K562 (cell line): ENCODE measurements around the gene VDR. TPM values are rescaled to one million over a fixed set of nuclear protein-coding genes. Genes with fewer than 3 reads are reported as not detected.

Experiments
- FOSL1 ChIP-seq: fragments of 200-800 bp; sonication (Bioruptor generic); conservative IDR thresholded peaks from 2 replicates; pipeline ENCODE4 v1.6.1; 2016; ENCODE audit warnings: missing genetic modification characterization, missing compliant biosample characterization
- HMG20B ChIP-seq: fragments of 250-450 bp; sonication (Bioruptor Pico); IDR thresholded peaks from 2 replicates; pipeline ENCODE4 v1.5.0; 2021; ENCODE audit warnings: mild to moderate bottlenecking
- KLF16 ChIP-seq: IDR thresholded peaks from 2 replicates; pipeline ENCODE4 v1.6.1; 2016; ENCODE audit warnings: antibody characterized with exemption
- MAZ ChIP-seq, 2 experiments: fragments of 450-650 bp in 1 of 2; sonication (generic) in 1 of 2; formaldehyde crosslinking; IDR thresholded peaks in 1 of 2; conservative IDR thresholded peaks in 1 of 2; 2 replicates each; pipeline versions ENCODE4 v1.4.0 to v1.5.0; 2020; ENCODE audit warnings: mild to moderate bottlenecking in 1 of 2, missing genetic modification reagents in 1 of 2
- RFX1 ChIP-seq: fragments of 450-650 bp; IDR thresholded peaks from 2 replicates; pipeline ENCODE4 v1.6.1; 2016; ENCODE audit warnings: mild to moderate bottlenecking, moderate library complexity
- SMAD3 ChIP-seq: fragments of 450-650 bp; formaldehyde crosslinking; conservative IDR thresholded peaks from 2 replicates; pipeline ENCODE4 v1.4.0; 2020; ENCODE audit warnings: mild to moderate bottlenecking
- SNIP1 ChIP-seq: fragments of 450-650 bp; IDR thresholded peaks from 2 replicates; pipeline ENCODE4 v1.7.1; 2017; ENCODE audit warnings: low read depth, mild to moderate bottlenecking
- ZNF24 ChIP-seq: fragments of 450-650 bp; IDR thresholded peaks from 2 replicates; pipeline ENCODE4 v1.6.1; 2016
- ZNF263 ChIP-seq: sonication (generic); formaldehyde crosslinking; IDR thresholded peaks from 2 replicates; pipeline ENCODE4 v1.8.0; 2022; ENCODE audit warnings: mild to moderate bottlenecking, missing genetic modification reagents, borderline replicate concordance
- ZNF274 ChIP-seq: IDR thresholded peaks from 2 replicates; pipeline ENCODE4 v1.6.1; 2011; ENCODE audit warnings: low read depth, mild to moderate bottlenecking, low read length, moderate library complexity, borderline replicate concordance
- polyA plus RNA-seq, 8 experiments: library from polyadenylated mRNA; depleted of rRNA in 4 of 8; stranded (reverse) in 5 of 8; unstranded in 3 of 8; fragments of >200 nt; fragmentation: Nextera tagmentation in 2 of 8; fragmentation: Illumina TruSeq in 1 of 8; extraction: Ambion mirVana in 2 of 8; extraction: Trizol in 1 of 8; gene quantifications; 2 replicates each; pipeline versions ENCODE4 v1.2.1 to v1.2.3, GENCODE V29; 2011 to 2014; ENCODE audit warnings: inconsistent platforms in 1 of 8, missing spikeins in 1 of 8
- total RNA-seq, 7 experiments: library from RNA; depleted of rRNA in 6 of 7; stranded (reverse); fragments of >200 nt in 6 of 7; fragmentation: Illumina TruSeq in 2 of 7; extraction: Trizol in 2 of 7; gene quantifications; 2 replicates each; pipeline versions ENCODE4 v1.2.1 to v1.2.3, GENCODE V29; 2011 to 2021; ENCODE audit warnings: low replicate concordance in 1 of 7
- TF ChIP-seq, protein P1 (sequence below): sonication (generic); formaldehyde crosslinking; IDR thresholded peaks from 2 replicates; pipeline ENCODE4 v1.8.1; 2023; ENCODE audit warnings: mild to moderate bottlenecking, missing genetic modification reagents, moderate library complexity
- TF ChIP-seq, protein P2 (sequence below), 2 experiments: fragments of 450-650 bp in 1 of 2; sonication (generic) in 1 of 2; formaldehyde crosslinking in 1 of 2; IDR thresholded peaks in 1 of 2; conservative IDR thresholded peaks in 1 of 2; 2 replicates each; pipeline versions ENCODE4 v1.6.1 to v1.8.1; 2016 to 2023; ENCODE audit warnings: mild to moderate bottlenecking in 2 of 2, moderate library complexity in 2 of 2, inconsistent platforms in 1 of 2, missing genetic modification reagents in 1 of 2
- TF ChIP-seq, protein P3 (sequence below): fragments of 450-650 bp; formaldehyde crosslinking; IDR thresholded peaks from 2 replicates; pipeline ENCODE4 v1.4.0; 2020; ENCODE audit warnings: mild to moderate bottlenecking, moderate library complexity
- TF ChIP-seq, protein P4 (sequence below): fragments of 450-650 bp; formaldehyde crosslinking; IDR thresholded peaks from 2 replicates; pipeline ENCODE4 v1.4.0; 2020; ENCODE audit warnings: mild to moderate bottlenecking, moderate library complexity
- TF ChIP-seq, protein P5 (sequence below): sonication (generic); formaldehyde crosslinking; IDR thresholded peaks from 2 replicates; pipeline ENCODE4 v1.8.0; 2022; ENCODE audit warnings: missing genetic modification reagents, mild to moderate bottlenecking, moderate library complexity, borderline replicate concordance
- TF ChIP-seq, protein P6 (sequence below): fragments of 450-650 bp; formaldehyde crosslinking; IDR thresholded peaks from 2 replicates; pipeline ENCODE4 v1.4.0; 2022; ENCODE audit warnings: missing genetic modification characterization
- TF ChIP-seq, protein P7 (sequence below): fragments of 450-650 bp; IDR thresholded peaks from 2 replicates; pipeline ENCODE4 v1.6.1; 2016; ENCODE audit warnings: missing biosample characterization, missing genetic modification characterization

The VDR gene
- total and polyA plus RNA-seq, 9 of the 15 experiments (the other 6 are each of a cell fraction or from before 2014, with no cell fraction given), result 0.61 to 4.8 (median 2.0) TPM

DNA sequence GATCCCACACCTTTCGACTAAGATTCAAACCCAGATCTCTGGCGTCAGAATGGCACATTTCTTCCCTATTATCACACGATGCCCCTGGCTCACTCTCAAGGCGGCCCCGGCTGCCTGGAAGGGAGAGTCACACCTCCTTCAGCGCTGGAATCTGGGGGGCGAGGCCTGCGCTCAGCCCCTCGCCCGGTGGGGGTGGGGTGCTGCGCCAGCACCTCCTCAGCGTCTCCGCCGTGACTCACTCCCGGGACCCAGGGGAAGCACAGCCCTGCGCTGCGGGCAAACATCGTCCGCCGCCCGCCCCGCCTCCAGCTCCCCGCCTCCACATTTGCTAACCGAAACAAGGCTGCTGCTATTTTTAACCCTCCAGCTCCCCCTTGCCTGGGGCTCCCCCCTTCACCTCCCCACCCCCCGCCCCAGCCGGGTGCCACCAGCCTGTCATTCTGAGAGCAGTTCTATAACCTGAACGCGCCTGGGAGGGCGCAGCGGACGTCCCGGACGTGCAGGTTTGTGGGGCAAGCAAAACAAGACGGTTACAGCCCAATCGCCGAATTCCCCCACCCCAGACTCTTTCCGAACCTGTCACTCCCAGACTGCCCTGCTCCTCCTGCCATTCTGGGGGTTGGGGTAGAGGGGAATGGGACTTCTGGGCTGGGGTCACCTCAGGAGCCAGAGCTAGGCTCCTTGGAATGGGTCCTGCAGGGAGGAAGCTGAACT lies 91.8 kb downstream of the VDR start (continued):
- TF ChIP-seq, protein P1, sequence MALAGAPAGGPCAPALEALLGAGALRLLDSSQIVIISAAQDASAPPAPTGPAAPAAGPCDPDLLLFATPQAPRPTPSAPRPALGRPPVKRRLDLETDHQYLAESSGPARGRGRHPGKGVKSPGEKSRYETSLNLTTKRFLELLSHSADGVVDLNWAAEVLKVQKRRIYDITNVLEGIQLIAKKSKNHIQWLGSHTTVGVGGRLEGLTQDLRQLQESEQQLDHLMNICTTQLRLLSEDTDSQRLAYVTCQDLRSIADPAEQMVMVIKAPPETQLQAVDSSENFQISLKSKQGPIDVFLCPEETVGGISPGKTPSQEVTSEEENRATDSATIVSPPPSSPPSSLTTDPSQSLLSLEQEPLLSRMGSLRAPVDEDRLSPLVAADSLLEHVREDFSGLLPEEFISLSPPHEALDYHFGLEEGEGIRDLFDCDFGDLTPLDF (CRISPR knock-in tag), result no peak
- TF ChIP-seq RFX1 (no peak), SNIP1 (no peak), HMG20B (CRISPR knock-in tag) (no peak), FOSL1 (tag) (peak; percentile 91), KLF16 (0 out of 2 replicates have a peak, but pooled peaks have one; percentile 47), ZNF274 (no peak), SMAD3 (CRISPR knock-in tag) (no peak), ZNF24 (no peak), MAZ (CRISPR knock-in tag; conservative IDR thresholded peaks at IDR 0.05 in 1 of 2, IDR thresholded peaks at IDR 0.05 in 1 of 2) (peak; percentile 63 to 85), ZNF263 (CRISPR knock-in tag) (no peak)
- TF ChIP-seq, protein P2, sequence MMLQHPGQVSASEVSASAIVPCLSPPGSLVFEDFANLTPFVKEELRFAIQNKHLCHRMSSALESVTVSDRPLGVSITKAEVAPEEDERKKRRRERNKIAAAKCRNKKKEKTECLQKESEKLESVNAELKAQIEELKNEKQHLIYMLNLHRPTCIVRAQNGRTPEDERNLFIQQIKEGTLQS (IDR thresholded peaks at IDR 0.05), result peak; percentile 78
- TF ChIP-seq, protein P2 (CRISPR knock-in tag; conservative IDR thresholded peaks at IDR 0.05), result no peak
- TF ChIP-seq, protein P3, sequence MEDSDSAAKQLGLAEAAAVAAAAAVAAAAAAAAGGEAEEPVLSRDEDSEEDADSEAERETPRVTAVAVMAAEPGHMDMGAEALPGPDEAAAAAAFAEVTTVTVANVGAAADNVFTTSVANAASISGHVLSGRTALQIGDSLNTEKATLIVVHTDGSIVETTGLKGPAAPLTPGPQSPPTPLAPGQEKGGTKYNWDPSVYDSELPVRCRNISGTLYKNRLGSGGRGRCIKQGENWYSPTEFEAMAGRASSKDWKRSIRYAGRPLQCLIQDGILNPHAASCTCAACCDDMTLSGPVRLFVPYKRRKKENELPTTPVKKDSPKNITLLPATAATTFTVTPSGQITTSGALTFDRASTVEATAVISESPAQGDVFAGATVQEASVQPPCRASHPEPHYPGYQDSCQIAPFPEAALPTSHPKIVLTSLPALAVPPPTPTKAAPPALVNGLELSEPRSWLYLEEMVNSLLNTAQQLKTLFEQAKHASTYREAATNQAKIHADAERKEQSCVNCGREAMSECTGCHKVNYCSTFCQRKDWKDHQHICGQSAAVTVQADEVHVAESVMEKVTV (CRISPR knock-in tag), result no peak
- TF ChIP-seq, protein P4, sequence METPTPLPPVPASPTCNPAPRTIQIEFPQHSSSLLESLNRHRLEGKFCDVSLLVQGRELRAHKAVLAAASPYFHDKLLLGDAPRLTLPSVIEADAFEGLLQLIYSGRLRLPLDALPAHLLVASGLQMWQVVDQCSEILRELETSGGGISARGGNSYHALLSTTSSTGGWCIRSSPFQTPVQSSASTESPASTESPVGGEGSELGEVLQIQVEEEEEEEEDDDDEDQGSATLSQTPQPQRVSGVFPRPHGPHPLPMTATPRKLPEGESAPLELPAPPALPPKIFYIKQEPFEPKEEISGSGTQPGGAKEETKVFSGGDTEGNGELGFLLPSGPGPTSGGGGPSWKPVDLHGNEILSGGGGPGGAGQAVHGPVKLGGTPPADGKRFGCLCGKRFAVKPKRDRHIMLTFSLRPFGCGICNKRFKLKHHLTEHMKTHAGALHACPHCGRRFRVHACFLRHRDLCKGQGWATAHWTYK (CRISPR knock-in tag), result peak; percentile 26; the same call in 1 of the 2 replicates
- TF ChIP-seq, protein P5, sequence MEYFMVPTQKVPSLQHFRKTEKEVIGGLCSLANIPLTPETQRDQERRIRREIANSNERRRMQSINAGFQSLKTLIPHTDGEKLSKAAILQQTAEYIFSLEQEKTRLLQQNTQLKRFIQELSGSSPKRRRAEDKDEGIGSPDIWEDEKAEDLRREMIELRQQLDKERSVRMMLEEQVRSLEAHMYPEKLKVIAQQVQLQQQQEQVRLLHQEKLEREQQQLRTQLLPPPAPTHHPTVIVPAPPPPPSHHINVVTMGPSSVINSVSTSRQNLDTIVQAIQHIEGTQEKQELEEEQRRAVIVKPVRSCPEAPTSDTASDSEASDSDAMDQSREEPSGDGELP, result peak; percentile 24; the same call in 1 of the 2 replicates
- TF ChIP-seq, protein P6, sequence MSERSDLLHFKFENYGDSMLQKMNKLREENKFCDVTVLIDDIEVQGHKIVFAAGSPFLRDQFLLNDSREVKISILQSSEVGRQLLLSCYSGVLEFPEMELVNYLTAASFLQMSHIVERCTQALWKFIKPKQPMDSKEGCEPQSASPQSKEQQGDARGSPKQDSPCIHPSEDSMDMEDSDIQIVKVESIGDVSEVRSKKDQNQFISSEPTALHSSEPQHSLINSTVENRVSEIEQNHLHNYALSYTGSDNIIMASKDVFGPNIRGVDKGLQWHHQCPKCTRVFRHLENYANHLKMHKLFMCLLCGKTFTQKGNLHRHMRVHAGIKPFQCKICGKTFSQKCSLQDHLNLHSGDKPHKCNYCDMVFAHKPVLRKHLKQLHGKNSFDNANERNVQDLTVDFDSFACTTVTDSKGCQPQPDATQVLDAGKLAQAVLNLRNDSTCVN (CRISPR knock-in tag), result no peak
- TF ChIP-seq, protein P7, sequence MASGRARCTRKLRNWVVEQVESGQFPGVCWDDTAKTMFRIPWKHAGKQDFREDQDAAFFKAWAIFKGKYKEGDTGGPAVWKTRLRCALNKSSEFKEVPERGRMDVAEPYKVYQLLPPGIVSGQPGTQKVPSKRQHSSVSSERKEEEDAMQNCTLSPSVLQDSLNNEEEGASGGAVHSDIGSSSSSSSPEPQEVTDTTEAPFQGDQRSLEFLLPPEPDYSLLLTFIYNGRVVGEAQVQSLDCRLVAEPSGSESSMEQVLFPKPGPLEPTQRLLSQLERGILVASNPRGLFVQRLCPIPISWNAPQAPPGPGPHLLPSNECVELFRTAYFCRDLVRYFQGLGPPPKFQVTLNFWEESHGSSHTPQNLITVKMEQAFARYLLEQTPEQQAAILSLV (tag), result no peak
